ENCODE measurements around the gene ZRSR2.

DNA sequence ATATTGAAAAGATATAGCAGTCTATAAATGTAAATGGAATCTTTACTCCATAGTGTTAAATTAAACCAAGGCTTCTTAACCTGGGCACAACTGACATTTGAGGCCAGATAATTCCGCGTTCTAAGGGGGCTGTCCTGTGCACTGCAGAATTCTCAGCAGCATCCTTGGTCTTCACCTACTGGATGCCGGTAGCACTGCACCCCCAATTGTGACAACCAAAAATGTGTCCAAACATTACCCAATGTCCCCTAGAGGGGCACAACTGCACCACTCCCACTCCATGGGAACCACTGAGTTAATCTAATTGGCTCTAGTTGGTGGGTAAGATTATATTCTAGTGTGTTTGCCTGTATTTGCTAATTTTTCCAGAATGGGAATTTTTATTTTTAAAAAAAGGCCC is 47.7 kb downstream of the ZRSR2 start:
- TF ChIP-seq, protein P1, sequence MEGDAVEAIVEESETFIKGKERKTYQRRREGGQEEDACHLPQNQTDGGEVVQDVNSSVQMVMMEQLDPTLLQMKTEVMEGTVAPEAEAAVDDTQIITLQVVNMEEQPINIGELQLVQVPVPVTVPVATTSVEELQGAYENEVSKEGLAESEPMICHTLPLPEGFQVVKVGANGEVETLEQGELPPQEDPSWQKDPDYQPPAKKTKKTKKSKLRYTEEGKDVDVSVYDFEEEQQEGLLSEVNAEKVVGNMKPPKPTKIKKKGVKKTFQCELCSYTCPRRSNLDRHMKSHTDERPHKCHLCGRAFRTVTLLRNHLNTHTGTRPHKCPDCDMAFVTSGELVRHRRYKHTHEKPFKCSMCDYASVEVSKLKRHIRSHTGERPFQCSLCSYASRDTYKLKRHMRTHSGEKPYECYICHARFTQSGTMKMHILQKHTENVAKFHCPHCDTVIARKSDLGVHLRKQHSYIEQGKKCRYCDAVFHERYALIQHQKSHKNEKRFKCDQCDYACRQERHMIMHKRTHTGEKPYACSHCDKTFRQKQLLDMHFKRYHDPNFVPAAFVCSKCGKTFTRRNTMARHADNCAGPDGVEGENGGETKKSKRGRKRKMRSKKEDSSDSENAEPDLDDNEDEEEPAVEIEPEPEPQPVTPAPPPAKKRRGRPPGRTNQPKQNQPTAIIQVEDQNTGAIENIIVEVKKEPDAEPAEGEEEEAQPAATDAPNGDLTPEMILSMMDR (IDR thresholded peaks at IDR 0.05) = no peak
- no peak for TF ChIP-seq POLR2A (IDR thresholded peaks at IDR 0.05)

Measured in heart left ventricle (tissue), 13 donors.